DND-41 (cell line): ENCODE measurements around the gene CCDC91.

ENCODE experiments used
- CTCF ChIP-seq: IDR thresholded peaks from 2 replicates; pipeline ENCODE4 v1.5.1; 2012; ENCODE audit warnings: borderline replicate concordance, low read length, moderate library complexity, mild to moderate bottlenecking; ENCODE audit not compliant: poor library complexity, severe bottlenecking; ENCODE audit errors: extremely low read depth
- EZH2 ChIP-seq: IDR thresholded peaks from 3 replicates; pipeline ENCODE4 v1.6.1; 2012; ENCODE audit warnings: borderline replicate concordance, low read depth, mild to moderate bottlenecking, moderate library complexity, low read length, inconsistent platforms; ENCODE audit not compliant: severe bottlenecking

GRCh38 chr12:28343713-28344112 lies 153.5 kb downstream of the CCDC91 start:
- TF ChIP-seq EZH2 (no peak), CTCF (no peak)
